ENCODE data around the gene RAN.
"Not testable (repeated sequence)": the region's sequence is repeated elsewhere in the genome, so short reads cannot be mapped to it uniquely, and the experiment has no call there.

Gene RAN

DNA sequence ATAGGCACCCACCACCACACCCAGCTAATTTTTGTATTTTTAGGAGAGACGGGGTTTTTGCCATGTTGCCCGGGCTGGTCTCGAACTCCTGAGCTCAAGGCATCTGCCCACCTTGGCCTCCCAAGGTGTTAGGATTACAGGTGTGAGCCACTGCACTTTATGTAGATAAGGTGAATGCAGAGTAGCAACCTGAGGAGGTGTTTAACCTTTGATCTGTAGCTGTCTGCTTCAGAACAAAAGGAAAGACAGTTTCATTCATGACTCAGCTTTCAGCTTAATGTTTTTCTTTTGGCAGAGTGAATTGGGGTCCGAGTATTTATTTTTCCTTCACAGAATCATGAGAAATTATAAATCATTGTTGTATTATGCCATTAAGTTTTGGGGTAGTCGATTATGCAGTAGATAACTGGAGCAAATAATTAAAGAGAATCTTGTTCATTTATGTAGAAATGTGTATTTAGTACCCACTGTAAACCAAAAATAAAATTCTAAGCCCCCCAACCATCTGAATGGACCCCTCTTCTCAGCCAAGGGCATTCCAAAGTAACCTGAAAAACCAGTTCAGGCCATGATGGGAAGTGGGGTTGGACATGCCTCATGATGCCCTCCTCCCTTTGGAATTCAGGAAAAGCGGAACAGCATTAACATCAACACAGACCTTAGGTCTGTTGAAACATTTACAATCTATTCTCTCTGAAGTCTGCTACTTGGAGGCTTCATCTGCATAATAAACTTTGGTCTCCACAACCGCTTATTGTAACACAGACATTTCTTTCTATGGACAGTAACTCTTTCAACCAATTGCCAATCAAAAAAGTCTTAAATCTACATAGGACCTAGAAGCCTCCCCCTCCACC, 22.1 kb upstream of the RAN start:
- no peak for DNase-seq (ENCODE audit: low read depth in 2 of 2, low spot score in 1 of 2)

GRCh38 chr12:130850418-130851021, 21.3 kb upstream of the RAN start:
- DNase-seq (ENCODE audit: low read depth in 2 of 2, low spot score in 1 of 2), result no peak

DNA sequence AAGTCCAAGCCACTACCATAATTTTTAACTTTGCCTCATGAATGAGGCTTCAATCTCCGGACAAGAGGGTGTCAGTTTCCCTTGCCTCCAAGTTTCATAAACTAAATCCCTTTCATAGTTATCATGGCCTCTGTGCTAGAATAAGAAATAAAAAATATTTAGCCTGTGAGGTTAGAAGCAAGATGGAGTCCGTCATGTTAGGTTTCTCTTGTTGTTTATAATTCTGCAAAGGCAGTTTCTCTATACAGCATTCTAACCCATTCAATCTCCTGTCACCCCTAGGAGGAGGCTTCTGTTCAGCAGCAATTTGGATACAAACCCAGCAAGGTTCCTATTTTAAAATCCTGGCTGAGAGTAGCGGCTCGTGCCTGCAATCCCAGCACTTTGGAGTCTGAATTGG, 15.8 kb upstream of the RAN start:
- DNase-seq (ENCODE audit: low read depth in 2 of 2, low spot score in 1 of 2), result no peak

DNA sequence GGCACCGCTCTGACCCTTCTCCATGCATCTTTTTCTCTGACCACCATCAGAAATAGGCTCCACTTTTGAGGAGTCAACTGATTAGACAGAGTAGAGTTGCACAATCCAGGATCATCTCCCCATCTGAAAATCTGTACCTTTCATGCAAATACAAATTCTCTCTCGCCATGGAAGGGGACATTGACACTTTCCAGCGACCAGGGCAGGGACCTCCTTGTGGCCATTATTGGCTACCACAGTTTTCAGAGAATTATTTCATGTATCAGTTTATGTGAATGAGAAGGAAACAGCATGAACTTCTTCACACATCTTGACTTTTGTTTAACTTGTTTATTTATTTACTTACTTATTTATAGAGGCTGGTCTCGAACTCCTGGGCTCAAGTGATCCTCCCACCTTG, 13.8 kb upstream of the RAN start:
- no peak for DNase-seq (ENCODE audit: low read depth in 2 of 2, low spot score in 1 of 2)

GRCh38 chr12:130859161-130859560, 12.7 kb upstream of the RAN start:
- no peak for DNase-seq (ENCODE audit: low read depth in 2 of 2, low spot score in 1 of 2)

DNA sequence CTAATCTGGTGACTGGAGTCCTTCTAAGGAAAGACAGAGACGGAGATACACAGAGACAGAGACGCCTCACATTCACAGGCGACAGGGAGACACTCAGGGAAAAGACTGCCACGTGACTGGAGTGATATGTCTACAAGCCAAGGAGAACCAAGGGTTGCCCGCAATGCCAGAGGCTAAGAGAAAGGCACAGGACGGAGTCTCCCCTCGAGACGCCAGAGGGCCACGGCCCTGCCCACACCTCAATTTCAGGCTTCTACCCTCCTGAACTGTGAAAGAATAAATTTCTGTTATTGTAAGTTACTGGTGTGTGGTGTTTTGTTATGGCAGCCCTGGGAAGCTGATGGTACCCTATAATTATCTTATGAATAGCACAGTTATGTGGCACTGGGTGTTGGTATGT, 11.6 kb upstream of the RAN start:
- no peak for DNase-seq (ENCODE audit: low read depth in 2 of 2, low spot score in 1 of 2)

- DNase-seq (ENCODE audit: low read depth in 2 of 2, low spot score in 1 of 2), result no peak
Measured at GRCh38 chr12:130862161-130862560, 9.7 kb upstream of the RAN start.

GRCh38 chr12:130862771-130863170, 9.1 kb upstream of the RAN start:
- not testable (repeated sequence) for DNase-seq (ENCODE audit: low read depth in 2 of 2, low spot score in 1 of 2)

DNA sequence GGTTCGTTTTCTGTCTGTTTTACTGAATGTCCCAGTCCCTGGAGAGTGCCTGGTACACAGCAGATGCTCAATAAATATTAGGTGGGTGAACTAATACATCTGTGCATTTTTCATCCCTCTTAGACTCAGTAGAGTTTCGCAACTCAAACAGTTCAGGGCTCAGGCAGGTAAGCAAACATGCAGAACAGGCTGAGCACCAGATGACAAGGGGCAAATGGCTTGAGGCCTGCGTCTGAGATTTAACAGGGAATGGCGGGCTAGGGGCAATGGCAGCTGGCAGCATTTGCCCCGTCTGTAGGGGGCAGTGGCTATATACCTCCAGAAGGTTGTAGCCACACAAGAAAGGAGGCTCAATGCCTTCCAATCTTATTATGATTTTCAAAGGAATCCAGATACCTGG, 8.6 kb upstream of the RAN start:
- DNase-seq (ENCODE audit: low read depth in 2 of 2, low spot score in 1 of 2), result no peak

DNA sequence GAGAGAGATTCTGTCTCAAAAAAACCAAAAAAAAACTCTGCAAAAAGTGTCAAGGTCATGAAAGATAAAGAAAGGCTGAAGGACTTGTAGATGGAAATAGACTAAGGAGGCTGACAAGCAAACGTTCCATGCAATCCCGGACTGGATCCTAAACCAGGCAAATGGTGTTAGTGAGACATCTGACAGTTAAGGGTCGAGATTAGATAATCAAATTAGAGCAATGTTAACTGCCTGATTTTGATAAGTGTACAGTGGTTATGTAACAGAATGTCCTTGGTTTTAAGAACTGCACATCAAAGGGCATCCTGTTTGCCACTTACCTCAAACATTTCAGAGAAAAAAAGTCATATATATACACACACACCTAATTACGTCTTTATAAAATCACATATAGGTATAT, 3.5 kb upstream of the RAN start:
- no peak for DNase-seq (ENCODE audit: low read depth in 2 of 2, low spot score in 1 of 2)

DNA sequence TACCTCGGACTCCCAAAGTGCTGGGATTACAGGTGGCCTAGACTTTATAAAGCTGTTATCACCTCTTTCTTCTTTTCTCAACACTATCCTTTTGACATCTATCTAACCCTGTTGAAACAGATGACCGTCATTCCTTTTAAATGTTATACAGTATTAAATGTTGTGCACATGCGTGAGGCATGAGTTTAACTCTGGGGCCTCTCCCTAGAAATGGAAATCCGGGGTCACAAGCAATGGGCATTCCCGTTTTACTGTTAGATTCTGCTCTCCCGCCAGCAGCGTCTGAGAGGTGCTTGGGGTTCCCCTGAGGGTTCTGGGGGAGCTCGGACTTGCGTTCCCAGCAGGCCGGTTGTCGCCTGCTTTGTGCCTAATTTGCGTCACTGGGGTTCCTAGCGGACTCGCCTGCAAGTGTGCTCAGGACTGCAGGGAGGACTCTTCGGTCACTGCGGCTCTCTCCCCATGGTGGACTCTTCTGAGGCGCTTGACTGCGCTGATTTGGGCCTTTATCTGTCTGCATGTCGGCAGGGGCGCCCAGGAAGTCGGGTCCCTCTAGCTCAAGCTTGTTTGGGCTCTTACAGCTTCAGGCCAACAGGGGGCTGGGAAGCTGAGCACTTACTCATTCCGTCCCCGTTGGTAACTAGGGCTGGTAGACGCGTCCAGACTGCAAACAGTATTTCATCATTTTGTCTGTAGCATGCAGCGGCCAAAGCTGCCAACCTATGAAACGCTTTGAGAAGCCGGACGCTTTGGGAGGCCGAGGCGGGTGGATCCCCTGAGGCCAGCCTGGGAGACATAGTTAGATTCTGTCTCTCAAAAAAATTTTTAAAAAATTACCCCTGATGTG, 1.2 kb upstream of the RAN start:
- peak; percentile 23 to 52 for DNase-seq (ENCODE audit: low read depth in 2 of 2, low spot score in 1 of 2)

DNA sequence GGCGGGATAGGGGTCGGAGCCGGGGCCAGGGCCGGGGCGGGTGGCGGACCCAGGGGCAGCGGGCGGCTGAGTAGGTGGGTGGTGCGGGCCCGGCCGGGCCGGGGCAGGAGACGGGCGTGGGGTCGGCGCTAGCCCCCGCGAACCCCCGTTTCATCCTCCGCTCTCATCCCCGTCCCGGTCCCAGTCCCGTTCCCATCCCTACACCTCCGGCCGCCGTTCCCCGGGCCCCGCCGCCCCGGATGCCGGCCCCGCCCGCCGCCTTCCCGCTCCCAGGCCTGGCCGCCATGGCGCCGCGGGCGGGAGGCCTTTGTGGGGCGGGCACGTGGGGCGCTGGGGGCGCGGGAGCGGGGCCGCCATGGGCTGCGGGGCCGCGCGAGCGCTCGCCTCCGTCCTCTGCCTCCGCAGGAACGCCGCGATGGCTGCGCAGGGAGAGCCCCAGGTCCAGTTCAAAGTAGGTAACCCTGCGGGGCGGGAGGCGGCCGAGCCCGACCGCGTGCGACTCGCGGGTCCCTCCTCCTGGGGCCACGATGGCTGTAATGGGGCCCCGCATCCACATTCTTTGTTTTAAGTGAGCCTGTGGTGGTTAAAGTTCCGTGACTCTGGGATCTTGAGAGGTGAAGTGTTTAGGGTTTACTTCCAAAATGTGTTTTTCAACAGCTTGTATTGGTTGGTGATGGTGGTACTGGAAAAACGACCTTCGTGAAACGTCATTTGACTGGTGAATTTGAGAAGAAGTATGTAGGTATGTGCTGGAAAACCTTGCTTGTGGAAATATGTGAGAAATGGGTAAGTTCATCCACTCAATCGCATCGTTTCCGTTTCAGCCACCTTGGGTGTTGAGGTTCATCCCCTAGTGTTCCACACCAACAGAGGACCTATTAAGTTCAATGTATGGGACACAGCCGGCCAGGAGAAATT, 572 bp downstream of the RAN start:
- DNase-seq (ENCODE audit: low read depth in 2 of 2, low spot score in 1 of 2), result peak; percentile 11 to 14

DNA sequence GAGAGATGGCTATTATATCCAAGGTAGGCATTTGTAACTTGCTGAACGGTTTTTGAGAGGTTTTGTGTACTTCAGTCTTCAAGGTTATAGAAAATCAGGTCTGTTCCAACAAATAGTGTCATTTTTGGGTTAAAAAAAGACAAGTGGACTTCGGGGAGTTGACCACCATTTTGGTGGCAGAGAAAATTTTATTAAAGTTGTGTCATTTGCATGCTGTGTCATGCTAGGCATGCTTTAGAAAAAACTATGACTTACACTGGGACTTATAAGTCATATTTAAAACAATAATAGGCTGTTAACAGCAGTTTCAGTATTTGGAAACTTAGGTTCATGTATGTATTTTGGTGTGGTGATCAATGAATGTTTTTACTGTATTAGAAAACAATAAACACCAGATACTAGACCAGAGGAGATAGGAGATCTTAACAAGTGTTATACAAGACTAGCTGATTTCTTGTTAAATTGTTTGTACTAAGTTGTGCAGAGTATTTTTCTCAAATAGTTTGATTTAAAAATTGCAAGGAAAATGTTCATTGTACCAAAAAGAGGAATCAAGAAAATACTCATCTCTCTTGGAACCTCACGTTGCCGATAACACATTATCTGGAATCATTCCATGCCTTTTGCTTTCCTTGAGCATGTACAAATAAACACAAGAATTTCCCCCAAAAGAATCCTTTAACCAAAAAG, 1.4 kb downstream of the RAN start:
- DNase-seq (ENCODE audit: low read depth in 2 of 2, low spot score in 1 of 2), result no peak

GRCh38 chr12:130873825-130874224, 2.0 kb downstream of the RAN start:
- no peak for DNase-seq (ENCODE audit: low read depth in 2 of 2, low spot score in 1 of 2)

- DNase-seq (ENCODE audit: low read depth in 2 of 2, low spot score in 1 of 2), result no peak
Measured at GRCh38 chr12:130874696-130875095, 2.8 kb downstream of the RAN start.

DNA sequence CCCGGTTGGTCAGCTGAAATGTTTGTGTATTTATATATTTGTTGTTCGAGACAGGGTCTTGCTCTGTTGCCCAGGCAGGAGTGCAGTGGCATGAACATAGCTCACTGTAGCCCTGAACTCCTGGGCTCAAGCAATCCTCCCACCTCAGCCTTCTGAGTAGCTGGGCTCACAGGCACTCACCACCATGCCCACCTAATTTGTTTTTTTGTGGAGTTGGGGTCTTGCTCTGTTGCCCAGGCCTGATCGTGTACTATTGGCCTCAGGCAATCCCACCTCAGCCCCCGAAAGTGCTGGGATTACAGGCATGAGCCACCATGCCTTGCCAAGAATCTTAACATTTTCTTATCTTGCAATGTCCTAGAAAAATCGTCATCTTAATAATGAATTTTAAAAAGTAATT, 3.3 kb downstream of the RAN start:
- DNase-seq (ENCODE audit: low read depth in 2 of 2, low spot score in 1 of 2), result no peak

DNA sequence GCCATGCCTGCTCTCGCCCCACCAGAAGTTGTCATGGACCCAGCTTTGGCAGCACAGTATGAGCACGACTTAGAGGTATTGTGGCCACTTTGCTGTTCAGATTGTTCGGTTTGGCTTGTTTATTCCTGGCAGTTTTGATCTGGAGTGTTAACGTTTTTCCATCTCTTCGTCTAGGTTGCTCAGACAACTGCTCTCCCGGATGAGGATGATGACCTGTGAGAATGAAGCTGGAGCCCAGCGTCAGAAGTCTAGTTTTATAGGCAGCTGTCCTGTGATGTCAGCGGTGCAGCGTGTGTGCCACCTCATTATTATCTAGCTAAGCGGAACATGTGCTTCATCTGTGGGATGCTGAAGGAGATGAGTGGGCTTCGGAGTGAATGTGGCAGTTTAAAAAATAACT, 3.8 kb downstream of the RAN start:
- not testable (repeated sequence) for DNase-seq (ENCODE audit: low read depth in 2 of 2, low spot score in 1 of 2)

GRCh38 chr12:130876297-130876696, 4.4 kb downstream of the RAN start:
- DNase-seq (ENCODE audit: low read depth in 2 of 2, low spot score in 1 of 2), result no peak

DNA sequence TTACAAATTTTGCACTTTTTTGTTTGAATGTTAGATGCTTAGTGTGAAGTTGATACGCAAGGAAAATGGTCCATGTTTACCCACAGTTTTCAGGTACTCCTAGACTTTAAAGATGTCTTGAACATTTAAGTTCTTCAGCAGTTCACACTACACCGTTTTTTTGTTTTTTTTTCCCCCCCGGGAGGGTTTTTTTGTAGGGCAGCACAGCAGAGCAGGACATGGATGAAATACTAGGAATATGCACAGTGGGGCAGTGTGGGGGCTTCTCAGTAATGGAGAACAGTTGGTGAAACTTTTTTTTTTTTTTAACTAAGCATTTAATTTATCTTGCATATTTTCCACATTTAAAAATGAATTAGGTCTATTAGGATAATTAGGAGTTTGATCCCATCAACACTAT, 4.9 kb downstream of the RAN start:
- DNase-seq (ENCODE audit: low read depth in 2 of 2, low spot score in 1 of 2), result no peak

DNA sequence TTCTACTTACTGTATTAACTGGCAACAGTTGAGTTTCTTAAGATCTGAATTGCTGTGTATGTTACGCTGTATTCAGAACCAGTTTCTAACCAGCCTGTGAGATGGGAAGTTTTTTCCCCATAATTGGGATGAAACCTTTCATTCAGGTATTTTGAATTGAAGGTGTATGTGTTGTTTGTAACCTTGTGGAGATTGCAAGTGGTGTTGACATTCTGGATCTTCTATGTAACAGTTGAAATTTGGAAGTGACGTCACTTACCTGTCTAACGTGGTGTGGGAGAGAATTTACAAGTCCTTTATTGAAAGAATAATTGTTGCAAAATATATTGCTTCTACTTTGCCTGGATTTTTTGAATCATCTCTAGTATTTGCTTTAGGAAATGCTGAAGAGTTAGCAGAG, 5.5 kb downstream of the RAN start:
- no peak for DNase-seq (ENCODE audit: low read depth in 2 of 2, low spot score in 1 of 2)
